ENCODE results near the gene CDIP1. TPM values are rescaled to one million over a fixed set of nuclear protein-coding genes. Genes with fewer than 3 reads are reported as not detected.
A peak's percentile ranks its signal among the peaks of the same experiment; 100 is the strongest.
"Not testable (repeated sequence)": the region's sequence is repeated elsewhere in the genome, so short reads cannot be mapped to it uniquely, and the experiment has no call there.

The CDIP1 gene
- total and polyA plus RNA-seq, 10 of the 15 experiments (the other 5 are each of a cell fraction or from before 2014, with no cell fraction given), result 6.1 to 32.4 (median 13.6) TPM

DNA sequence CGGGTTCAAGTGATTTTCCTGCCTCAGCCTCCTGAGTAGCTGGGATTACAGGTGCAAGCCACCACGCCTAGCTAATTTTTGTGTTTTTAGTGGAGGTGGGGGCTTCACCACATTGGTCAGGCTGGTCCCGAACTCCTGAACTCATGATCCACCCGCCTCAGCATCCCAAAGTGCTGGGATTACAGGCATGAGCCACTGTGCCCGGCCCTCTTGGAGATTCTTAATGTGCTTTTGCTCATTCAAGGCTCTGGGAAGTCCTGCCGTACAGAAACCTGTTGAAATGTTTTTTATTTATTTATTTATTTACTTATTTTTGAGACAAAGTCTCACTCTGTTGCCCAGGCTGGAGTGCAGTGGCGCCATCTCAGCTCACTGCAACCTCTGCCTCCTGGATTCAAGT lies 35.4 kb upstream of the CDIP1 start:
- H3K9me3 ChIP-seq (replicated peaks; ENCODE audit: control insufficient read depth, insufficient read depth, low read length); H4K20me1 ChIP-seq (ENCODE audit: control insufficient read depth, insufficient read depth); H3K4me3 ChIP-seq; RAD21 ChIA-PET (ENCODE audit: unreplicated experiment); H3K4me1 ChIP-seq (ENCODE audit: control insufficient read depth, insufficient read depth, low read length); in situ Hi-C loops (cut with MboI); DNase-seq (ENCODE audit: low read depth, low spot score); H3K79me2 ChIP-seq (ENCODE audit: control insufficient read depth, insufficient read depth, low read length); BruUV-seq (replicated peaks); H2AFZ ChIP-seq (ENCODE audit: control insufficient read depth, low read depth, low read length); H3K36me3 ChIP-seq (ENCODE audit: control insufficient read depth in 2 of 2, insufficient read depth in 2 of 2, low read length in 1 of 2); intact Hi-C loops (cut with micrococcal nuclease; ENCODE audit: unreplicated experiment); FAIRE-seq; POLR2A ChIA-PET; H3K4me2 ChIP-seq (ENCODE audit: control insufficient read depth, insufficient read depth); ATAC-seq; H3K27ac ChIP-seq (ENCODE audit: control insufficient read depth, insufficient read depth); H3K27me3 ChIP-seq (replicated peaks in 1 of 2; ENCODE audit: control insufficient read depth in 2 of 2, insufficient read depth in 2 of 2, low read length in 1 of 2); H3K9ac ChIP-seq (ENCODE audit: control insufficient read depth, insufficient read depth, low read length): not testable (repeated sequence)
- ChIA-PET CTCF (interaction anchor here (1.1 to 2.2 kb wide), 2 partner anchors 12 to 67 kb away, joined by 3 to 6 read pairs; no protein-coding TSS in a partner anchor), SMC1A (ENCODE audit: uncharacterized antibody, unreplicated experiment) (interaction anchor here (2.2 kb wide), 1 partner anchor 12 kb away, joined by 7 read pairs; no protein-coding TSS in a partner anchor)
- WGBS (ENCODE audit: insufficient coverage, insufficient replicate concordance, low lambda C conversion rate, missing lambda C conversion rate), result 27% methylated on average over 7 of the region's 7 CpGs

DNA sequence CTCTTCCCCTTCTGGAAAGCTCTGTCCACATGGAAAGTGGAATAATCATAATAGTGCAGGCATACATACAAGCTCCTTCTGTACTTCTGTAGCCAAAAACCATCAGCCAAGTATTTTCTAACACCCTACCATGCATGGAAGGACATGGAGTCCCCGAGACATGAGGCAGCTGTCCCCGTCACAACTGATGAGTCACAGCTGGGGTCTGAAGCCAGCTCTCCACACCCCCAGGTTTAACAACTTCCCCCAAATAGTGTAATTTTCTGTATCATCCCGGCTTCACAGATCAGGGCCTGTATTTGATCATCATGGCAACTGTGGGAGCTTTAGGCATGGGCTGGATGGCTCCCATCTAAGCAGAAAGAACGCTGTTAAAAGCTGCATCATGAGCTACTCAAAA lies 34.1 kb upstream of the CDIP1 start:
- RAD21 ChIA-PET (ENCODE audit: unreplicated experiment), result no interaction called here
- CTCF ChIA-PET, result interaction anchor here (0.6 to 2.2 kb wide), 4 partner anchors 9 to 918 kb away, joined by 3 to 6 read pairs (median 4); no protein-coding TSS in a partner anchor

More for the DNA sequence above, 34.1 kb upstream of the CDIP1 start:
- ATAC-seq (peak; percentile 41; the same call in 2 of the 3 replicates), DNase-seq (ENCODE audit: low read depth, low spot score) (no peak), FAIRE-seq (no peak)
- Histone ChIP-seq H3K4me1 (ENCODE audit: control insufficient read depth, insufficient read depth, low read length) (no peaks in the 10 kb centered on the region), H3K4me2 (ENCODE audit: control insufficient read depth, insufficient read depth) (no peak overlapping the region), H3K9ac (ENCODE audit: control insufficient read depth, insufficient read depth, low read length) (no peak overlapping the region), H3K4me3 (no peak overlapping the region), H2AFZ (ENCODE audit: control insufficient read depth, low read depth, low read length) (no peak overlapping the region), H3K9me3 (replicated peaks; ENCODE audit: control insufficient read depth, insufficient read depth, low read length) (no peaks in the 10 kb centered on the region), H3K36me3 (ENCODE audit: control insufficient read depth in 2 of 2, insufficient read depth in 2 of 2, low read length in 1 of 2) (no peaks in the 10 kb centered on the region), H3K27ac (ENCODE audit: control insufficient read depth, insufficient read depth) (no peak overlapping the region), H4K20me1 (ENCODE audit: control insufficient read depth, insufficient read depth) (no peaks in the 10 kb centered on the region), H3K79me2 (ENCODE audit: control insufficient read depth, insufficient read depth, low read length) (no peaks in the 10 kb centered on the region), H3K27me3 (replicated peaks in 1 of 2; ENCODE audit: control insufficient read depth in 2 of 2, insufficient read depth in 2 of 2, low read length in 1 of 2) (no peaks in the 10 kb centered on the region; a peak in 1 of 4 replicates)
- 21% methylated on average over 4 of the region's 4 CpGs for WGBS (ENCODE audit: insufficient coverage, insufficient replicate concordance, low lambda C conversion rate, missing lambda C conversion rate)
- no TSS peak for BruUV-seq (replicated peaks)
- ChIA-PET POLR2A (no interaction called here), SMC1A (ENCODE audit: uncharacterized antibody, unreplicated experiment) (interaction anchor here (2.2 kb wide), 1 partner anchor 13 kb away, joined by 7 read pairs; no protein-coding TSS in a partner anchor)
- TF ChIP-seq TCF3 (IDR thresholded peaks at IDR 0.05; ENCODE audit: borderline replicate concordance, insufficient read depth, low read depth, low read length) (peak; percentile 43; the same call in 1 of the 2 replicates), PAX8 (IDR thresholded peaks at IDR 0.05) (no peak), TCF12 (IDR thresholded peaks at IDR 0.05; ENCODE audit: low read depth, low read length) (peak; percentile 80)
- intact Hi-C loops (cut with micrococcal nuclease; ENCODE audit: unreplicated experiment) (no loop called here), in situ Hi-C loops (cut with MboI) (no loop called here)

Measured in GM12878 (cell line).